GM19023 (cell line): ENCODE results near the gene OR14A2.
"Not testable (repeated sequence)": the region's sequence is repeated elsewhere in the genome, so short reads cannot be mapped to it uniquely, and the experiment has no call there.

Source experiments
- ATAC-seq: cut with Tn5 transposase; IDR thresholded peaks from one replicate; pipeline ENCODE4 v1.9.1; 2021; ENCODE audit warnings: mild to moderate bottlenecking, moderate library complexity; ENCODE audit not compliant: unreplicated experiment

OR14A2 gene

DNA sequence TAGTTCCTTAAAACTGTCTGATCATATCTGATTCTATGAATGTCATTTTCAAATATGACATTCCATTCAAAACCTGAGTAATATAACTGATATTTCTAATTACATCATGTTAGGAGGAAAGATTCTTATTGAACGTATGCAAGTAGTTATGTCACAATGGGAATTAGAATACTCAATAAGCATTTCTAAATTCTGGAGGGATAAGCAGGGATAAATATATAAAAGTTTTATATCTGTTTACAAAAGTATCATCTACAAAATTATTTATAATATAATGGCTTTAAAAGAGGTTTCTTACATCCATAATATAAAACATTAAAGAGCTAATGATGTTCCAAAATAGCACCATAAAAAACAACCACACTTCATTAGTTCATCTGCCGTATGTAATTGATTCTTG is at the start of gene OR14A2:
OR14A2 (minus strand) TSS at position 101 of the 400 bp plus-strand sequence.
- ATAC-seq = no peak

DNA sequence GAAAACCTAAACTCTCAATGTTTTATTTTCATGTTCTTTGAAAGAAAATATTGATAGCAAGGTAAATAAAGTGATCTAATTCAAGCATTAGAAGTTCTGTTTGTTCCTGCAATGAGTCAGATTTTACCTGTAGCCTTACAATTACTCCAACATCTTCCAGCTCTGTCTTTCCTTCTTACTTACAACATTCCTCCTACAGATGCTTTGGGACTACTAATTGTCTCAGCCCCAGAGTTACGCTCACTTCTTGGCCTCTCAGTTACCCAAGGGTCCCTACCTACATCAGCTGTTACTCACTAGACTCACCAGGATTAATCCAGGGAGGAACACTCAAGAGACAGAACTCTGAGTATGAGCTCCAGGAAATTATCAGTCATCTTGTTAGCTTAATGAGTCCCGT is 49.6 kb upstream of the OR14A2 start:
- ATAC-seq = no peak

DNA sequence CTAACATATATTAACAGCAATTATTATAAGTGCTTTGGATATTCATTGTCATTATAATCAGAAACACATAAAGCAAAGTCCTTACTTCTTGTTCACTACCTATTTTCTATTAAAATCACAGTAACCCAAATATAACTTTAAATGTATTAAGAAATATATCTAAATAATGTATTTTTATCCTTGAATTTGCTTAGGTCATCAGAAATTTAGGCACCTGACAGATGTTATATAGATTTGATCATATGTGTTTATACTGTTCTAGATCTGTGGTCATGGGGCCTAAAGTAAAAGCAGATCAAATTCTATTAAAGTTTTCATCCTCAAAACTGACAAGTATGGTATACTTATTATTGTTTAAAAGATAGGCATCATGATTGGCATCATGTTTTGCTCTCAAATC is 21.7 kb upstream of the OR14A2 start:
- ATAC-seq = no peak

- ATAC-seq = no peak
Measured at GRCh38 chr1:247760456-247760855, 12.5 kb upstream of the OR14A2 start, which contains the start of gene OR1C1. Gene OR1C1, minus strand, starts transcription at chr1:247760556. Its CDS starts 2,150 bp downstream, at chr1:247758406.

DNA sequence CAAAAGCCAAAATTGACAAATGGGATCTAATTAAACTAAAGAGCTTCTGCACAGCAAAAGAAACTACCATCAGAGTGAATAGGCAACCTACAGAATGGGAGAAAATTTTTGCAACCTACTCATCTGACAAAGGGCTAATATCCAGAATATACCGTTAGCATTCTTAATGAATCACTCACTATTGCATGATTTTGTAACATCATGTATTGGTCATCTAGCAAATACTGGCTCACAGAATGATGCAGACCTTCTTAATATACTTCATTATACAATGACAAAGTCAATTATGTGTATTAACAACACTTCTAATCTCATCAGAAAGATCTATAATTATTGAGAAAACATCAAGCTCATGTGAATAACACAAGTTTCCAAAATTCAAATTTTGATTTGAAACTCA is 6.4 kb upstream of the OR14A2 start:
- ATAC-seq = not testable (repeated sequence)

DNA sequence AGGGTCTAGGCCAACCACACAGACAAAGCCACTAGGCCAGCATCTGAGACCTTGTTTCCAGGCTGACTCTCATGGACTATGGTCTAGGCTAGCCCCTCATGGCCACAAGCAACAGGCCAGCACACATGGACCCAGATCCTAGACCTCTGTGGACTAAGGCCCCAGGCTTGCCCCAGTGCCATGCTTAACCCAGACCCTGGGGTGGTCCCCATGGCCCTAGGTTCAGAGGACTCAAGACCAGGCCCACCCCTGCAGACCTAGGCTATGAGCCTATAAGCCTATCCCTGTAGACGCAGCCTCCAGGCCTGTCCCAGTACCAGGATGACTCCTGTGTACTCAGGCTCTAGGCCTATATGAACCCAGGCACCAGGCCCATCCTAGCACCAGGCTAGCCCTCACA is 1.9 kb upstream of the OR14A2 start:
- ATAC-seq = no peak

DNA sequence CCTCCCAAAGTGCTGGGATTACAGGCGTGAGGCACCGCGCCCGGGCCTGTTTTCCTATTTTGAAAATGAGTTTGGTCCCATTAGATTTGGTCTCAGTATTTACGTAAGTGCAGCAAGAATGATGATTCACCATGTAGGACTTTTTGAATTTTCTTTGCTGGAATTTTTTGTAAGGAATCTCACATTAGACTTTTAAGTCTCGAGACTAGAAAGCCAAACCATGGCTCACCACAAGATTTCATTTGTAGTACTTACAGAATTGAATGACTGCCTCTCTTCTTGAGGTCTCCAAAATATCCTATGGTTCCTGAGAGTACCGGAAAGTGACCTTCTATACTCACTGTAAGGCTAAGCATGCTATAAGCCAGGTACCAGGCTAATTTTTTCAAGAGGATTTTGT is 325 bp downstream of the OR14A2 start:
- no peak for ATAC-seq

DNA sequence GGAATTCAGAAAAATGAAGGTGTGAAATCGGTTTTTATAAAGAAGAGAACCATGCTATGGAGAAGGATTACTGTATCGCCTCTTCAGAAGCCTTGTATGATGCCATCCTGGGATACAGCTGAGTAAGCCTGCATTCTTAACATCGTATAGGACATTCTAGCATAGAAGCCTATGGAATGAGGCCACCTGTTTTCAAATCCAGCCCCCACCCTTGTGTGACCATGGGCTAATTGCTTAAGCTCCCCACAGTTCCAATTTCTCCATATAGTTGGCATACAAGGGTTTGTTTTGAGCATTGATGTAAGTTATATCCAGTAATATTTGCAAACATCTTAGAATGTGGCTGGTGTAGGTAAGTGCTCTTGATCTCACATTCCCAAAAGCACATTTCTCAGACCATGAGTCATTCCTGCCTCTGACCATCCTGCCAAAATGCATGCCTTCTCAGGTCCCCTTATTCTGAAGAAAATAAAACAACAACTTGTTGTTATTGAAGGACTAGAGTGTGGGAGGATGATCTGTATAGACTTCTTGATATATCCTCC is 1.5 kb downstream of the OR14A2 start:
- no peak for ATAC-seq

- not testable (repeated sequence) for ATAC-seq
Measured at GRCh38 chr1:247742215-247742760, 5.7 kb downstream of the OR14A2 start.

DNA sequence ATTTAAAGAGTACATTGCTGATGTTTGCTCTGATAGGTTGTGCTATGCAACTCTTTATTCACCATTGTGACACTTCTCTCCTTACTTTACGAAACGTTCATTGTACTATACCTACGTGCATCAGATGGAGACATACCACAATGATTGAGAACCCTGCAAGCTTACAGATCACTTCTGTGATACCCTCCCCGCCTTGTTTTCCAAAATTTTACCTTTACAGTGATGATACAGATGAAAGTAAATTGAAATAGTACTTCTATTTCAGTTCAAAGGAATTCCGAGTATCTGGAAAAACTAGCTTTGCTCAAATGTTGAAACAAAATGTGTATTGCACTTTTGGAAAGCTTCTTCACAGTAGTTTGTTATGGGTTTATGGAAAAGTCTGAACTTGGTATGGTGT is 6.2 kb downstream of the OR14A2 start:
- no peak for ATAC-seq

DNA sequence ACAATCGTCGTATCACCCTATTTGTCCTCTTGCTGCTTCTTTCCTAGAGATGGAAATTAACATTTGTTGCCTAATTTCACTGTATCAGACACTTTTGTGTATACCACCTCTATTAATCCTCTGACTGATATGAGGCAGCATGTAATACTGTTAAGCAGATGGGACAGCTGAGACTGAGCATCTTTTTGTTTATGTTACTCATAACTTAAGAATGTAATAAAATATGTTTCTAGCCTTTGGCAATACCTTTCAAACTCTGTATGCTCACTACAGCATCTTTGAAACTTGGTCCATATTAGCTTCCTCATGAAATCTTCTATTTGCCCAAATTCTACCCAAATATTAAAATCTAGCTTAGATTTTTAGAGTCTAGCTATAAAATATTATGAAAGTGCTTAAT is 7.2 kb downstream of the OR14A2 start:
- ATAC-seq = no peak

DNA sequence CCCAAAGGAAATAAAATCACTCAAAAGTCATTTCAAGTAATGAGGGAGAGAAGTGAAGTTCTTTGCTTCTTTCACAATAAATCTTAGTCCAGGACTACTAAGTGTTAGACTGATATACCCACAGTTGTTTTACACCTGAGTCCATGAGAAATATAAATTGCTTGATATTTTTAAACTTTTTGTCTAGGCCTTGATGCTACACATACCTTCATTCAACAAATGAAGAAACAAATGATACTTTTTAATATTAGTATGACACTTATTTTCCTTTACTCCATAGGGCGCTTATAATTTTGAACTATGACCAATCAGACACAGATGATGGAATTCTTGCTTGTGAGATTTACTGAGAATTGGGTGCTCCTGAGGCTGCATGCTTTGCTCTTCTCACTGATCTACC is 9.6 kb downstream of the OR14A2 start, which contains the start of gene OR14K1:
OR14K1 (plus strand) TSS at position 301 of the 400 bp plus-strand sequence; CDS start at position 301, 0 bp downstream.
- no peak for ATAC-seq

DNA sequence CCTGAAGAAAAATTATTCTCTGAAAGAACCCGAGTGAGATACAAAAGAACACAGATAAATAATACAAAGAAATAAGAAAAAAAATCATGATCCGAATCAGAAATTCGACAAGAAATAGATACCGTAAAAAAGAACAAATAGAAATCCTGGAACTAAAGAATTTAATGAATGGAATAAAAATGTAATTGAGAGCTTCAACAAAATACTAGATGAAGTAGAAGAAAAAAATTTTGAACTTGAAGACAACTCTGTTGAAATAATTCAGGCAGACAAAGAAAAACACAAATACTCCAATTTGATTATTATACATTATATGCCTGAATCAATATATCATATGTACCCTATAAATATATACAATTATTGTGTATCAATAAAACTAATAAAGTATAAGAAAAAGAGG is 26.7 kb downstream of the OR14A2 start:
- ATAC-seq = no peak

DNA sequence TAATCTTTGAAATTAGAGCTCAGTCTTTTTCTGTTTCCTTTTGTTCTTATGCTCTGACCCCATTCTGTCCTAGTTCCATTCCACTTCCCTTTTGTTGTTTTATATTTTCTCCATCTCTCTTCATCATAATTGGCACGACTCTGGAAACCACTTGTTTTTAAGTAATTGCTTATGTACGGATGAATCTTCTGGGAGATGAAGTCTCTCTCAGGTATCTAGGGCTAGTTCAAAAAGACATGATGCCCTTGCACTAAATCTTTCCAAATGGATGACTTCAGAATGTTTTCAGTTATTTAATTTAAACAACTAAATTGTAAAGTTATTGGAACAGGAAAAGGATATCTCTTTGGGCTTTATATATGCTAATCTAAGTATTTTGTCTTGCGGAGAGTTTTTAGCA is 31.4 kb downstream of the OR14A2 start, which contains the start of gene OR6F1:
OR6F1 (minus strand) TSS at position 101 of the 400 bp plus-strand sequence. CDS start 3,891 bp downstream, outside the sequence.
- no peak for ATAC-seq

GRCh38 chr1:247713753-247714152 is 34.2 kb downstream of the OR14A2 start:
- no peak for ATAC-seq

GRCh38 chr1:247710681-247711080 is 37.3 kb downstream of the OR14A2 start:
- ATAC-seq = not testable (repeated sequence)

DNA sequence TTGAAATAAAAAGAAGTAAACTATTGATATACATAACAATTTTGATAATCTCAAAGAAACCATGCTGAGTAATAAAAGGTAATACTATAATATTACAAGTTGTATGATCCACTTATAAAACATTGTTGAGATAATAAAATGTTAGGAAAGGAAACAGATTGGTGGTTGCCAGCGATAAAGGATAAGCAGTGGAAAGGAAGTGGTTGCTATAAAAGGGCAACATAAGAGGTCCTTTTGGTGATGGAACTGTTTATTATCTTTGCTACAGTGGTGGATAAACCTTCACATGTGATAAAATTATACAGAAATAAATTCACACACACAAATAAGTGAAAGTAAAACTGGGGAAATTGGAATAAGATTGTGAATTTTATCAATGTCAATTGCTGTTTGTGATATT is 46.6 kb downstream of the OR14A2 start:
- no peak for ATAC-seq

GRCh38 chr1:247681288-247681897 is 66.5 kb downstream of the OR14A2 start:
- peak; percentile 80 for ATAC-seq

DNA sequence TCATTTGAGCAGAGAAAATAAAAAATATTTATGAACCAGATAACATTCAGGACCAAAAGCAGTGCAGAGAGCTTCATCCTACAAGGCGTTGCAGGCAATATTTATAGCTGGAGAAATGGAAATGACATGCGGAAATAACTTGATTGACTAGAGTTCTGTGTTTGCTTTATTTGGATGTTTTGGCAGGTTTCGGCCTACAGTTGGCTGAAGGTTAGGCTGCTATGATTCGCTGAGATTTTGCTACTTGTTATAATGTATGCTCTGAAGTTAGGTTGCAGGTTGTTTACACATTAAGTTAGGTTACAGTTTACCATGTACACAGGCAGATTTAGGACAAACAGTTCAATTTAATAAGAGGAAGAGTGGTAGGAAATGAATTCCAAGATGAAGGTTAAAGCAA is 67.8 kb downstream of the OR14A2 start:
- ATAC-seq = no peak

DNA sequence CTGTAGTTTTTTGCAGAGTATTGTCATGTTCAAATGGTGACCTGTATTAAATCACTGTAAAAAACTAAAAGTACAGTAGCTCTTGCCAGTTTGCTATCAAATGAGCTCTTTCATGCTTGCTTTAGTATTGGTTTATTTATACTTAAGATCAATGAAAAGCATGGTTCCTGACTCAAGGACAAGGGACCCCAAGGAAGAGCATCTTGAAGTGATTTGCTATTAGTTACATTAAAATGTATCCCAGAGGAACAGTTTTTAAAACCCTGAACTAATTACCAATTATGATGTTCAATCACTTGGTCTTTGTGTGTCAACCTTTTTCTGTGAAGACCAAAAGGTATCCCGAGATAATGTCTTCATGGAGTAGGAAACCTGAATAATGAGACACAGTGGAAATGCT is 68.3 kb downstream of the OR14A2 start, which contains the start of gene OR13G1:
OR13G1 (minus strand) TSS at position 101 of the 400 bp plus-strand sequence. CDS start 6,698 bp downstream, outside the sequence.
- ATAC-seq = no peak
